ENCODE results near the gene COX6A2.
"Not testable (repeated sequence)": the region's sequence is repeated elsewhere in the genome, so short reads cannot be mapped to it uniquely, and the experiment has no call there.

Gene COX6A2

GRCh38 chr16:31438414-31438813 is 10.3 kb upstream of the COX6A2 start:
- no peak for DNase-seq (ENCODE audit: low read depth)

GRCh38 chr16:31436221-31437045 is 8.3 kb upstream of the COX6A2 start:
- DNase-seq (ENCODE audit: low read depth) = no peak

- DNase-seq (ENCODE audit: low read depth) = no peak
These were observed 7.4 kb upstream of the COX6A2 start for GRCh38 chr16:31435341-31436220.

GRCh38 chr16:31430380-31431052 is 2.4 kb upstream of the COX6A2 start:
- DNase-seq (ENCODE audit: low read depth) = no peak

GRCh38 chr16:31429796-31430195 is 1.6 kb upstream of the COX6A2 start:
- DNase-seq (ENCODE audit: low read depth) = no peak

- no peak for DNase-seq (ENCODE audit: low read depth)
These were observed 1.2 kb upstream of the COX6A2 start for GRCh38 chr16:31429314-31429713.

- DNase-seq (ENCODE audit: low read depth) = no peak
These were observed 583 bp upstream of the COX6A2 start for GRCh38 chr16:31428638-31429247.

GRCh38 chr16:31427441-31428278 is 500 bp downstream of the COX6A2 start:
- no peak for DNase-seq (ENCODE audit: low read depth)

- no peak for DNase-seq (ENCODE audit: low read depth)
These were observed 4.4 kb downstream of the COX6A2 start for GRCh38 chr16:31423801-31424200.

GRCh38 chr16:31423241-31423640 is 4.9 kb downstream of the COX6A2 start:
- DNase-seq (ENCODE audit: low read depth) = no peak

- DNase-seq (ENCODE audit: low read depth) = no peak
These were observed 6.6 kb downstream of the COX6A2 start for GRCh38 chr16:31421587-31421986.

- DNase-seq (ENCODE audit: low read depth) = no peak
These were observed 8.1 kb downstream of the COX6A2 start for GRCh38 chr16:31420037-31420436.

- no peak for DNase-seq (ENCODE audit: low read depth)
These were observed 10.2 kb downstream of the COX6A2 start for GRCh38 chr16:31417916-31418315.

- not testable (repeated sequence) for DNase-seq (ENCODE audit: low read depth)
These were observed 11.1 kb downstream of the COX6A2 start for GRCh38 chr16:31417036-31417435.

- no peak for DNase-seq (ENCODE audit: low read depth)
These were observed 11.8 kb downstream of the COX6A2 start for GRCh38 chr16:31416371-31416770.

GRCh38 chr16:31414706-31415105 is 13.5 kb downstream of the COX6A2 start:
- no peak for DNase-seq (ENCODE audit: low read depth)

GRCh38 chr16:31413943-31414342 is 14.2 kb downstream of the COX6A2 start:
- no peak for DNase-seq (ENCODE audit: low read depth)

GRCh38 chr16:31413381-31413780 is 14.8 kb downstream of the COX6A2 start:
- no peak for DNase-seq (ENCODE audit: low read depth)

GRCh38 chr16:31412750-31413149 is 15.4 kb downstream of the COX6A2 start:
- DNase-seq (ENCODE audit: low read depth) = no peak

GRCh38 chr16:31411024-31411844 is 16.9 kb downstream of the COX6A2 start:
- no peak for DNase-seq (ENCODE audit: low read depth)
